GM21367 (cell line): Measurements from ENCODE around the gene RPL32.

Experiments used
- ATAC-seq: cut with Tn5 transposase; IDR thresholded peaks from one replicate; pipeline ENCODE4 v1.9.1; 2021; ENCODE audit not compliant: unreplicated experiment

The RPL32 gene

DNA sequence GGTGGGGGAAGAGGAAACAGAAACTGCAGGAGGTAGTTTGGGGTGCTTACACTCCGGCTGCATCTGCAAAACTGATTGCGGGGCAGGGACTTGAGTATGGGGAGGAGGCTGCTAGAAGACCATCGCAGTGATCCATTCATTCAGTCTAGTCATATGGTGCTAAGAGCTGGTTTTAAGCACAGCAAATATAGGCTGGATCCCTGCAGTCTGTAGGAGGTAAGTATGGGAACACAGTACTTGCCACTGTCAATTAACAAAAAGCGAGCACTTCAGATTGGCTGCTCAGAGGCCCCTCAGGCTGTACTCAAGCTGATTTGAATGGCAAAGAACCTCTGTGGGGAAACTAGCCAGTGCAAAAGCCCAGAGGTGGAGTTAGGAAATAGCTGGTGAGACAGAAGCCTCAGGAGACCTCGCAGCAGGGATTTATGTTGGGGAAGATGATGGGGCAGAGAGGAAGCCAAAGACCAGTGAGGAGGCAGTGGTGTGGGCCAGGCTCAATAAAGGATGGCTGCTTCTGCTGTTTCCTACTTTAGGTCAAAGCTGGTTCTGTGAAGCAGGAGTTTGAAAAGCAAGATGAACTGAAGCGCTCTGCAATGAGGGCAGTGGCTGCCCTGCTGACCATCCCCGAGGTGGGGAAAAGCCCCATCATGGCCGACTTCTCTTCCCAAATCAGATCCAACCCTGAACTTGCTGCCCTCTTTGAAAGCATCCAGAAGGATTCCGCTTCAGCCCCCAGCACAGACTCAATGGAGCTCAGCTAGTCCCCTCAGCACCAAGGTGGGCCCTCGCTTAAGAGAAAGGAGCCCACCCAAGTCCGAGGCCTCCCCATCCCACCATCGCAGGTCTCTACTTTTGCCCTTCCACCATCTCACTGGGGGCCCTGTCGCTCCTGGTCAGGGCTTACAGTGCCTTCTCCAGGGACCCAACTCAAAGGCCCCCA is 7.9 kb downstream of the RPL32 start:
- no peak for ATAC-seq

DNA sequence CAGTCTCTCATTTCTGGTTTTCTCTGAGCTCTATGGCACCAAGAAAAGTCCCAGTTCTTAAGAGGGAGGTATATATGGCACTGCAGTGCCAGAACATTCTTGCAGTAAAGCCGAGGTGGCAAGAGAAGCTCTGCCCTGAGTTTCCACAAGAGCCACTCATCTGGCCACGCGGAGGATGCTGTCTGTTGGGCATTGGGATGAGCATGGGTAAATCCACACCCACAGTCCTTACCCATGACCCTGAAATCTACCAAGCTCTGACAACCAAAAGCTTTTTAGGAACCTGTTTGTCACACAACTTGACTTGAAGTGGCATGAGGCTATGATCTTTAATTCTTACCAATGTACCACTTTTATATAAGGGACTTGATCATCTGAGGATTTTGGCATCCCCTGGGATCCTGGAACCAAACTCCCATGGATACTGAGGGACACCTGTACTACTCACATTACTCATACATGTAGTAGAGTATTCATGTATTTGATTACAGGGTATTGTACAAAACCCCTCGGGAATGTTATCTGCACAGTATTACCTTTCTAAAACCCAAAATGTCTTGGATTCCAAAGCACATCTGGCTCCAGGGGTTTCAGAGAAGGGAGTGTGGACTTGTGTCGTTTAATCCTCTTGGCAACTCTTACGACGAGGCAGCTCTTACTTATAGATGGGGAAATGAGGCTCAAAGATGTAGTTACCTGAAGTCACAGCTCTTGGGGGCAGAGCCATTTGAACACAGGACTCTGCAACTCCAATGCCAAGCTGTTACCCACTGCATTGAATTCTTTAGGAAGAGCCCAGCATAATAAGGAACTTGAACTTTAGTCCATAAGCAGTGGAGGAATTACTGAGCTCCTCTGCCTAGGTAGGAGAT is 8.8 kb downstream of the RPL32 start:
- ATAC-seq: no peak

DNA sequence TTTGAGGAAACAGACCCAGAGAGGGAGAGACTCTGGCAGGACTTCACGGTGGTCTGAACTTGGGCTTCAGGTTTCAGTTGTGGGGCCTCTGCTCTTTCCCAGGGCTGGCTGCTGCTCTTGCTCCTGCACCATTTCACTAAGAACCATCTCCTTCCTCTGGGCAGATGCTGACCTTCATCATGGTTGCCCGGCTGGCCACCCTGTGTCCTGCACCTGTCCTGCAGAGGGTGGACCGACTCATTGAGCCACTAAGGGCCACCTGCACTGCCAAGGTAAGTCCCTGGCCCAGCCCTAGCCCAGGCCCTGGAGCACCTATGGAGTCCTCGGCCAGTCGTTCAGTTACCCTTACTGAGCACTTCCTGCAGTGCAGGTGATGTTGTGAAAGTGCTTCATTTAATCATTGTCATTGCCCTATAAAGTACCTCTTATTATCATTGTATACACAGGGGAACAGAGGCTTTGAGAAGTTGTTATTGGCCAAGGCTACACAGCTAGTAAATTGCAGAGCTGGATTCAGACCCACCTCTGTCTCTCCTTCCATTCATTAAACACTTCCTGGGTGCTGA is 10.0 kb downstream of the RPL32 start:
- no peak for ATAC-seq

DNA sequence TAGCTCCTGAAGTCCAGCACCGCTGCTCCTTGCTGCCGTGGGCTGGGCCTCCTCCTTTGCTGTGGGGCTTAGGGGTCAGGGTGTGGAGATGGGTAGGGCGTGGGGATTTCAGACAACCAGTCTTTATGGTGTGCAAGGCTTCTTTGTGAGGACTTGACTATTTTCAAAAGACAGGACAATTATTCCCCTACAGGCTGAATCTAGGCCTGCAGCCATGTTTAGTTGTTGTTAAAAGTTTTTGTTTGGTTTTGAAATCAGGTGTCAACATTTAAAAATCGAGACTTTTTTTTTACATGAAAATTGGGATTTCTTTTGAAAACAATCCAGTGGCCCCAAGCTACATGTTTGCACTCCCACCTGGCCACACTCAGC is 10.6 kb downstream of the RPL32 start:
- ATAC-seq: no peak

DNA sequence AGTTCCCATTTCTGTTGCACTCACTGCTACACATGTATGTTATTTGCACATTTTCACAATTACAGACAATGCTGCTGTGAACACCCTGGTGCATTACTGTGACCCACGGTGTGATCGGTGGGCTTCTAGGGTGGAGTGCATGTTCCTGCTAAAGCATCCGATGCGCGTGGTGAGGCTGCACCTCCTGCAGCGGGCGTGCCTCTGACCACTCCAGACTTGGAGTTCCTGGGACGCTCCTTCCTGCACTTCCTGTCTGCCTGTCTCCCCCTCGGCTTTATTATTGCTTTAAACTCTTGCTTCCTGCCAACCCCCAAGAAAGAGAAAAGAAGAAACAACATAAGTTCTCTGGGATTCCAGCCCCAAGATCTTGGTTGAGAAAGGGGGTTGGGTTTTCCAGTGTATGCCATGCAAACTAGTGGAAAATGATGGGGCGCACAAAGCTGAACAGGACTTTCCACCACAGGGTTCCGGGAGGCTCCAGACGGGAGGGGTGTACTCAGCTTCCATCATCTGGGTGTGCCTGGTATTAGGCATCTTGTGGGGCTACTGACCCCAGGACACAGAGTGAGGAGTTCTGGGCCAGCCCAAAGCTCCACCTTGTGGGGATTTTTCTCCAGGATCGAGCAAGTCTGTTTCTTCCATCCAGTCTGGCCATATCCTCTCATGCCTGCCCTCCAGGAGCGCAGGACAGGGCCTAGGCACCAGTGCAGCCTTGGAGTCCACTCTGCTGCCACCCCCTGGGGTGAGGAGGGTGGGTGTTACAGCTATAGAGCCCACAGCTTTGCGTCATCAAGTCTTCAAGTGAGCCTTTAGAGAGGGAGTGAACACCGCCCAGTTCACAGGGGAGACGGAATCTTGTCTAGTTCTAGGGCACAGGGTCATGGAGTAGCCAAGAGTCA is 11.2 kb downstream of the RPL32 start:
- ATAC-seq: no peak

DNA sequence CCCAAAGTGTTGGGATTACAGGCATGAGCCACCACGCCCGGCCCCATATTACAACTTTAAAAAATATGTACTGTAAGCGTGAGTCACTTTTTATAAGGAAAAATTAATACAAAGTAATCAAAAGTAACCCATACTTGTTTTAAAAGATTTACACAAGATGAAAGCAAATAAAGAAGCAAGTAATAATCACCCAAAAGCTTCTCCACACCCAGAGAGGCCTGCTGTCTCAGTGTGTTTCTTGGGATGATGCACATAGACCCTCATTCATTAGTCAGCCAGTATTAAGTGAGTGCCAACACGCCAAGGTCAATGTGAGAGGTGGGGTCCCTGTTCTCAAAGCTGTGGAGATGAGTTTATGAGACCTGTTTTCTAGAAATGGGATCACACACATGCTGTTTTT is 12.0 kb downstream of the RPL32 start:
- ATAC-seq: no peak

DNA sequence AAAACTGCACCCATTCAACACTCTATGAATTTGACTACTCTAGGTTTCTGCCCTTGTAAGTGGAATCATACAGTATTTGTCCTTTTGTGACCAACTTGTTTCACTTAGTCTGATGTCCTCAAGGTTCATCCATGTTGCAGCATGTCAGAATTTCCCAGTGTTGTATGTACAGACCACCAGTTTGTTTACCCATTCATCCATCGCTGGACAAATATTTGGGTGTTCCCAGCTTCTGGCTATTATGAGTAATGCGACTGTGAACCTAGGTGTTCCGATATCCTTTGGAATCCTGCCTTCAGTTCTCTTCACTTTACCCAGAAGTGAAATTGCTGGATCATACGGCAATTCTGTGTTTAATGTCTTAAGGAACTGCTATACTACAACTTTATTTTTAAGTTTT is 12.6 kb downstream of the RPL32 start:
- no peak for ATAC-seq

DNA sequence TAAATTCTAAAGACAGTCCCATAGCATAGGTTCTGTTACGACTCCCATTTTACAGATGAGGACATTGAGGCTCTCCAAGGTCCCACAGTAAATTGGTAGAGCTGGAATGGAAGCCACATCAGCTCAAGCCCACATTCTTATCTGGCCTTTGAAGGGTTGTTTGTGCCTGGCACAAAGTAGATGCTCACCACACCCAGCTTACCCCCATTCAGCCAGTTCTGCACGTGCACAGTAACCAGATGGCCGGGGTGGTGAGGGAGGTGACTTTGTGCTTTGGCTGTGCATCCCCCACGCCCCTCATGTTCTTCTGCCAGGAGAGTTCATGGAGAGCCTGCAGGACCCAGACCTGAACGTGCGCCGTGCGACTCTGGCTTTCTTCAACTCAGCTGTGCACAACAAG is 16.2 kb downstream of the RPL32 start:
- no peak for ATAC-seq

DNA sequence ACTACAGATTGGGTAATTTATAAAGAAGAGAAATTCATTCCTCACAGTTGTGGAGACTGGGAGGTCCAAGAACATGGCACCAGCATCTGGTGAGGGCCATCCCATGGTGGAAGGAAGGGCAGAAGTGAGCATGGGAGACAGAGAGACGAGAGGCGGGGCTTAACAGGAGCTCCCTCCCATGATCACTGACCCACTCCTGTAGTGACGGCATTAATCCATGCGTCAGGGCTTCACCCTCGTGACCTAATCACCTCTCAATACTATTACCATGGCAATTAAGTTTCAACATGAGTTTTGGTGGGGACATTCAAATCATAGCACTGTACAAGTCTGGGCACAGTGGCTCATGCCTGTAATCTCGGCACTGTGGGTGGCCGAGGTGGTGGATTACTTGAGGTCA is 17.1 kb downstream of the RPL32 start:
- ATAC-seq: no peak

DNA sequence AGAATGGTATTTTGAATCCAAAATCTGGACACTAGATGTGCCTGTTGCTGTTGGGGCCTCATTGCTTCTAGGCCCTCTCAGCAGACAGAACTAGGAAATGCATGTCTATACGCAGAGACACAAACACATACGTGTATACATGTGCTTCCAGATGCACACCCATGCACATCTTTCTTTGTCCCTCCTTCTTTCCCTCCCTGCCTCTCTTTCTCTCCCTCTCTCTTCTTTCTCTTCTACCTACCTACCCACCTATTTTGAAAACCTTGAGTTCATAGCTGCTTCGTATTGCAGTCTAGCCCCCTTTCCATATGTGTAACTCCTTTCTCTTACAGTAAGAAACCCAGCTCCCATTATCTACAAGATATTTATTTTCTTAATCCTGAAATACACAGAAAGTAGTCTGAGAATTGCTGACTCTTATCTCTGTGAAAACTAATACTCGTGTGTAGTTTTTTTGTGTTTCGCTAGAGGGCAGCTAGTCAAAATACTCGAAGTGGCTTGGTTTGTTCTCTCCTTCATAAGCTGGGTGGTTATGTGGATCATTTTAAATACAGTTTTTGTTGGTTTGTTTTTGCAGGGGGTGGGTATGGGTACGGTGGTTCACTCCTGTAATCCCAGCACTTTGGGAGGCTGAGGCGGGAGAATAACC is 18.5 kb downstream of the RPL32 start:
- no peak for ATAC-seq

DNA sequence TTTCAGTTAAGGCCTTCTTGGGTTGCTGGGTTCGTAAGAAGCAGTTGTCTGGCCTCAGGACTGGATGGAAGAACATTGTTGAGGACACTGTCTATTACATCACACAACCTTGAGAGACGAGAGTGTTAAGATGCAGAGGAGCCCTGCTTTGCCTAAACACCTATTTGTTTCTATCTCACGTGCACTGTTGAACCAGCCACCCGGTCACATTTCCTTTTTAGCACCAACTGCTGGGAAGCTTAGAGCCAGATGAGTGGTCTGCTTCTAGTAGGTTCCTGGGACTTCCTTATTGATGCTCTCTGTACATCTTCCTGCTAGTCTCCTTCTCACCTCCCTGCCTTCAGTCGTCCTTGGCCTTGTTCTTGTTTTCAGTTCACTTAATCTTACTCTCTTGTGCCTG is 22.6 kb downstream of the RPL32 start:
- no peak for ATAC-seq

DNA sequence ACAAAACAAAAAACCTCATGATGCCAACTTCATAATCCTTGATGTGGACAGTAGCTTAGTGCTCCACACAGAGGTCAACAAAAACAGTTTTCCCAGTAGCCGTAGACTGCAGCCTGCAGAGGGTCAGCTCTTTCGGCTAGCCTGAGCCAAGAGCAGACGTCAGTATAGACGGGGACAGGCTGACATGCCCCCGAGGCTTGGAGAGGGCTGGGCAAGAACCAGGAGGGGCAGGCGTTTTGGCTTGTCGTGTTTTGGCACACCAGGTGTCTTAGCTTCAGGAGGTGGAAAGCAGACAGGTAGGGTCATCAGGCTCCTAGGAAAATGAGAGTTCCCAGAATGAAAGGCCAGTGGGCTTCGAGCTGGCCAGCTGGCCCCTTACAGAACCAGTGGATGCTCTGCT is 23.1 kb downstream of the RPL32 start:
- no peak for ATAC-seq

DNA sequence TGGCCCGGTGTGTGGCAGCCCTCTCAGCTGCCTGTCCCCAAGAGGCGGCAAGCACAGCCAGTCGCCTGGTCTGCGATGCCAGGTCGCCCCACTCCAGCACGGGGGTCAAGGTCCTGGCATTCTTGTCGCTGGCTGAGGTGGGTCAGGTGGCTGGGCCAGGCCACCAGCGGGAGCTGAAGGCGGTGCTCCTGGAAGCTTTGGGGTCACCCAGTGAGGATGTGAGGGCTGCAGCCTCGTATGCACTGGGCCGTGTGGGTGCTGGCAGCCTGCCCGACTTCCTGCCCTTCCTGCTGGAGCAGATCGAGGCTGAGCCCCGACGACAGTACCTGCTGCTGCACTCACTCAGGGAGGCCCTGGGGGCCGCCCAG is 24.0 kb downstream of the RPL32 start:
- no peak for ATAC-seq

DNA sequence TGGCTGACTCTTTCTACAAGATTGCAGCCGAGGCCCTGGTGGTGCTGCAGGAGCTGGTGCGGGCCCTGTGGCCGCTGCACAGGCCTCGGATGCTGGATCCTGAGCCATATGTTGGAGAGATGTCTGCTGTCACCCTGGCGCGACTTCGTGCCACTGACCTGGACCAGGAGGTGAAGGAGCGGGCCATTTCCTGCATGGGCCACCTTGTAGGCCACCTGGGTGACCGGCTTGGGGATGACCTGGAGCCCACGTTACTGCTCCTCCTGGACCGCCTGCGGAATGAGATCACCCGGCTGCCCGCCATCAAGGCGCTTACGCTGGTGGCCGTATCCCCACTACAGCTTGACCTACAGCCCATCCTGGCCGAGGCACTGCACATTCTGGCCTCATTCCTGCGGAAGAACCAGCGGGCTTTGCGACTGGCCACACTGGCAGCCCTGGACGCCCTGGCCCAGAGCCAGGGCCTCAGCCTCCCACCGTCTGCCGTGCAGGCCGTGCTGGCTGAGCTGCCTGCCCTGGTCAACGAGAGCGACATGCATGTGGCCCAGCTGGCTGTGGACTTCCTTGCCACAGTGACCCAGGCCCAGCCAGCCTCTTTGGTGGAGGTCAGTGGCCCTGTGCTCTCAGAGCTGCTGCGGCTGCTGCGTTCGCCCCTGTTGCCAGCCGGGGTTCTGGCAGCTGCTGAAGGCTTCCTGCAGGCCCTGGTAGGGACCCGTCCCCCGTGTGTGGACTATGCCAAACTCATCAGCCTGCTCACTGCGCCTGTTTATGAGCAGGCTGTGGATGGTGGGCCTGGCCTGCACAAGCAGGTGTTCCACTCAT is 24.6 kb downstream of the RPL32 start:
- ATAC-seq: no peak

DNA sequence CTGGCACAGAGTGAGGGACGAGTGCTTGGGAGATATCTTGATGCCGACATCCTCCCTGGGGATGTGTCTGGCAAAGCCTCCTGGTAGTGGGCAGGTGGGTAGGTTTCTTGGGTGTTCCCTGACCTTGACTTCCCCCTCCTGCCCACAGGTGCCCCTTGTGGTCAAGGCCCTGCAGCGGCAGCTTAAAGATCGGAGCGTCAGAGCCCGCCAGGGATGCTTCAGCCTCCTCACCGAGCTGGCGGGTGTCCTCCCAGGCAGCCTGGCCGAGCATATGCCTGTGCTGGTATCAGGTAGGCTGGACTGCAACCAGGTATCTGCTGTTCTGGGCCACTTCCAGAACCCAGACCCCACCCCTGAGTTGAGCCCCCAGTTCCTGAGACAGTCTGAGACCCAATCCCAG is 25.6 kb downstream of the RPL32 start:
- ATAC-seq: no peak

DNA sequence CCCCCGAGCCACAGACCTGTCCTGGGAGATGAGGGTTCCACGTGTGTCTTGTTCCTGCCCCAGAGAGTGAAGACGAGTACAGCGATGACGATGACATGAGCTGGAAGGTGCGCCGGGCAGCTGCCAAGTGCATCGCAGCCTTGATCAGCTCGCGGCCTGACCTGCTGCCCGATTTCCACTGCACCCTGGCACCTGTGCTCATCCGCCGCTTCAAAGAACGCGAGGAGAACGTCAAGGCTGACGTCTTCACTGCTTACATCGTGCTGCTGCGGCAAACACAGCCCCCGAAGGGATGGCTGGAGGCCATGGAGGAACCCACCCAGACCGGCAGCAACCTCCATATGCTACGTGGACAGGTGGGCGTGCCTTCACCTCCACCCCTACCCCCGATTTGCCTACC is 26.3 kb downstream of the RPL32 start:
- ATAC-seq: no peak

DNA sequence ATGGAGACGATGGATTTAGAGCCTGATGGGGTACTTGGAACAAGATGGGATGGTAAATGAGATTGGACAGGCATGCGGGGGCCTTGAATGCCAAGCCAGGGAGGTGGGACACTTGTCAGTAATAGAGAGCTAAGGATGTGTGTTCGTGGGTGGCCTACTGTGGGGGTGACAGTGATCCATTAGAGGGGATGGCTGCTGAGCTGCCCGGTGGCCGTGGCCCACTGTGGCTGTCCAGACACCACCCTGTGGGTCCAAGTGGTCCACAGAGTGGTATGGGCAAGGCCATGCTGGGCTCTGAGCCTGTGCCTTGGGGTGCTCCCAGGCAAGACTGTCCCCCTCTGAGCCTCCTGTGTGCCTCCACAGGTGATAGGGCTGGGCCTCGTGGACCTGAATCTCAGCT is 27.4 kb downstream of the RPL32 start:
- ATAC-seq: no peak

DNA sequence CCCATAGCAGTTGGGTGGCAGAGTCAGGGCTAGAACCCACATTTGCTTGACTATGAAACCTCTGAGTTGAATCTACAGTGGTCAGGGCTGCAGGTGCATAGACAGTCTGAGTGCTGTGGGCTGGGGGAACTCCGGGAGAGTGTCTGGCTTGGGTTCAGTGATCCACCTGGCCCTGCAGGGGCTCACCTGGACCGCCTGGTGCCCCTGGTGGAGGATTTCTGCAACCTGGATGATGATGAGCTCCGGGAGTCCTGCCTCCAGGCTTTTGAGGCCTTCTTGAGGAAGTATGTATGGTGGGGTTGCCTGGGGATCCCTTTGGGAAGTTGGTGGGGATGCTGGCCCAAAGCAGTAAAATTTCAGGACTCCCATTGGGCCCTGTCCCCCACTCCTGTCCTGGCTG is 28.6 kb downstream of the RPL32 start:
- no peak for ATAC-seq

DNA sequence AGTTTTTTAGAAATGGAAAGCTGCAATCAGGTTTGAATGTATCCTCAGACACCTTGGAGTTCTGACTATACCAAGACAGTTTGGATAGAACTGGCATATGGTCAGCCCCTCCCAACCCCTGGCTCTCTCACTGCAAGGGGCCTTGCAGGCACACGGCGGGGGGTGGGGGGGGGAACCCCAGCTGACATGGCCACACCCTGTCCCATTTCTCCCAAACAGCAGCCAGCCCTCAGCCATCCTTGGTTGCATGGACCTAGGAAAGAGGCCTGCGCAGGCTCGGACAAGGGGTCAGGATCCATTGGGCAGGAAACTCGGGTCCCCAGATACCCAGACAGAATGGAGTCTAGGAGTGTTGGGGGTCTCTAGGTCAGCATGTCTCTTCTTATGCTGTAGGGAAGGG is 30.4 kb downstream of the RPL32 start:
- no peak for ATAC-seq
